Right lobe of liver (tissue), 6 donors: ENCODE results near the gene C15orf62. TPM values are rescaled to one million over a fixed set of nuclear protein-coding genes. Genes with fewer than 3 reads are reported as not detected.

Source experiments
- ATAC-seq, 4 donors: fragments of 200-7000 bp; cut with Tn5 transposase; one replicate each; pipeline ENCODE4 v1.9.1; 2020; ENCODE audit warnings: mild to moderate bottlenecking in 4 of 4, moderate library complexity in 4 of 4
- DNase-seq, 3 donors: peaks; one replicate each; pipeline ENCODE4 v3.0.0-alpha.2; 2020
- H3K27ac ChIP-seq, 3 donors: fragments of 200-600 bp; one replicate each; pipeline ENCODE4 v1.8.0; 2022
- H3K27me3 ChIP-seq, 2 donors: fragments of 200-600 bp; one replicate each; pipeline ENCODE4 v1.8.0; 2022
- H3K36me3 ChIP-seq, 4 donors: fragments of 200-600 bp; sonication (generic) in 1 of 4; one replicate each; pipeline versions ENCODE4 v1.5.1 to v1.8.0; 2017 to 2022; ENCODE audit warnings: control low read depth in 1 of 4
- H3K4me1 ChIP-seq, 4 donors: fragments of 200-600 bp; sonication (generic) in 1 of 4; one replicate each; pipeline versions ENCODE4 v1.5.1 to v1.8.0; 2017 to 2022; ENCODE audit warnings: control low read depth in 1 of 4
- H3K4me3 ChIP-seq, 3 donors: fragments of 200-600 bp; one replicate each; pipeline ENCODE4 v1.8.0; 2022
- H3K9me3 ChIP-seq, 4 donors: fragments of 200-600 bp; sonication (generic) in 1 of 4; one replicate each; pipeline versions ENCODE4 v1.5.1 to v1.8.0; 2017 to 2022; ENCODE audit warnings: control low read depth in 1 of 4
- CTCF ChIP-seq, 4 donors: fragments of 200-600 bp in 3 of 4; fragments of 450-650 bp in 1 of 4; IDR thresholded peaks; one replicate each; pipeline versions ENCODE4 v1.5.1 to v1.8.0; 2016 to 2022; ENCODE audit warnings: antibody characterized with exemption in 4 of 4, mild to moderate bottlenecking in 2 of 4
- POLR2A ChIP-seq: fragments of 450-650 bp; IDR thresholded peaks from one replicate; pipeline ENCODE4 v1.6.1; 2017; ENCODE audit warnings: antibody characterized with exemption, mild to moderate bottlenecking
- WGBS: methylation state at CpG from one replicate; pipeline ENCODE4 v1.1.6; 2018; ENCODE audit warnings: low coverage, low lambda C conversion rate; ENCODE audit not compliant: insufficient coverage; ENCODE audit errors: missing lambda C conversion rate; 5-methylcytosine and 5-hydroxymethylcytosine counted together
- intact Hi-C, 2 donors: fragments of 100-400 bp; cut with DNase I; formaldehyde crosslinking; loops; one replicate each; pipeline versions ENCODE4 v1.11.2 to v1.14.1; 2022
- total RNA-seq, 6 experiments: library from RNA; depleted of rRNA in 2 of 6; stranded (reverse); fragments of >200 nt in 2 of 6; fragmentation: NEBNext Ultra II Directional in 3 of 6; extraction: Animal tissue kit (Norgen Biotek cat#: 25700) in 3 of 6; gene quantifications; one replicate each; pipeline versions ENCODE4 v1.1.0 to v1.2.4, GENCODE V29; 2016 to 2023
- donor health status: DM: no; HTN: yes; CAD: no.
- donor health status: DM: no; HTN: no; CAD: no.
- donor health status: DM: no; HTN: no; CAD: no.
- donor health status: DM: no; HTN: yes; CAD: no.
- donor health status: DM: no; HTN: yes; CAD: no.

Gene C15orf62
- total RNA-seq, 6 experiments from 2014 or later = 0.51 to 1.6 (median 0.83) TPM

GRCh38 chr15:40793216-40793989 is 23.6 kb downstream of the C15orf62 start:
- no peak for TF ChIP-seq POLR2A
- no peak for TF ChIP-seq CTCF (IDR thresholded peaks at IDR 0.05)
- H3K36me3 ChIP-seq = no peaks in the 10 kb centered on the region
- 20% methylated on average over 9 of the region's 9 CpGs for WGBS
- intact Hi-C loops = no loop called here
- H3K4me1 ChIP-seq = peaks cover 0 to 29% (median 13%) of the 10 kb centered on the region in 4 donors
- peak; percentile 88 to 95 (median 90) for ATAC-seq
- DNase-seq = peak; percentile 76 to 90 (median 85)
- H3K27me3 ChIP-seq = no peaks in the 10 kb centered on the region
- H3K4me3 ChIP-seq = no peak overlapping the region
- peak overlapping the region; percentile 69 to 81 (median 76) for H3K27ac ChIP-seq
- H3K9me3 ChIP-seq = no peaks in the 10 kb centered on the region

- Histone ChIP-seq H3K36me3 (no peaks in the 10 kb centered on the region), H3K27ac (peak overlapping the region in 2 of 3 donors; percentile 0 to 29), H3K27me3 (no peaks in the 10 kb centered on the region), H3K9me3 (no peaks in the 10 kb centered on the region), H3K4me1 (peaks cover 0 to 32% (median 19%) of the 10 kb centered on the region in 4 donors), H3K4me3 (no peak overlapping the region)
- TF ChIP-seq CTCF (IDR thresholded peaks at IDR 0.05) (no peak), POLR2A (no peak)
- no peak for ATAC-seq
- whole genome bisulfite sequencing = 60% methylated on average over 2 of the region's 2 CpGs
- intact Hi-C loops = no loop called here
- DNase-seq = no peak
Observed at GRCh38 chr15:40796041-40796440, 26.3 kb downstream of the C15orf62 start.

GRCh38 chr15:40796512-40796911 is 26.7 kb downstream of the C15orf62 start:
- Histone ChIP-seq H3K4me1 (peaks cover 0 to 34% (median 19%) of the 10 kb centered on the region in 4 donors), H3K9me3 (no peaks in the 10 kb centered on the region), H3K27me3 (no peaks in the 10 kb centered on the region), H3K36me3 (no peaks in the 10 kb centered on the region), H3K4me3 (no peak overlapping the region), H3K27ac (peak overlapping the region in 1 of 3 donors; percentile 11)
- WGBS = 83% methylated on average over 5 of the region's 5 CpGs
- TF ChIP-seq CTCF (IDR thresholded peaks at IDR 0.05) (no peak), POLR2A (no peak)
- no peak for DNase-seq
- ATAC-seq = no peak
- intact Hi-C loops = no loop called here

GRCh38 chr15:40799523-40799922 is 29.7 kb downstream of the C15orf62 start:
- intact Hi-C loops = no loop called here
- H3K27me3 ChIP-seq = no peaks in the 10 kb centered on the region
- 93% methylated on average over 3 of the region's 3 CpGs for WGBS
- no peak overlapping the region for H3K4me3 ChIP-seq
- DNase-seq (no peak), ATAC-seq (no peak)
- TF ChIP-seq POLR2A (no peak), CTCF (IDR thresholded peaks at IDR 0.05) (no peak)
- no peaks in the 10 kb centered on the region for H3K9me3 ChIP-seq
- H3K36me3 ChIP-seq = no peaks in the 10 kb centered on the region
- H3K27ac ChIP-seq = no peak overlapping the region
- H3K4me1 ChIP-seq = peaks cover 0 to 42% (median 19%) of the 10 kb centered on the region in 4 donors
